Heart left ventricle (tissue), 13 donors: ENCODE data around the gene CPA4.

Experiments
- POLR2A ChIP-seq, 2 donors: fragments of 450-650 bp; IDR thresholded peaks; one replicate each; pipeline ENCODE4 v1.6.1; 2017; ENCODE audit warnings: antibody characterized with exemption in 2 of 2, mild to moderate bottlenecking in 2 of 2, moderate library complexity in 2 of 2
- TF ChIP-seq, protein P1 (sequence below), 12 donors: fragments of 200-600 bp; sonication (generic) in 4 of 12; IDR thresholded peaks; one replicate each; pipeline versions ENCODE4 v1.5.0 to v1.8.0; 2018 to 2022; ENCODE audit warnings: antibody characterized with exemption in 12 of 12, mild to moderate bottlenecking in 5 of 12
- donor health status: ischemic (EF 13 %, LVEDD 7.1; RV severe dilation, severe dysfunction).
- donor health status: DM: no; HTN: yes; CAD: no.
- donor health status: DM: no; HTN: no; CAD: no.
- donor health status: ischemic (EF 25% LVEDD 6.9; RV normal size, moderate dysfunction).
- donor health status: ischemic (EF 25% LVEDD 5.7; RV mildly dilated, moderate dysfunction).
- donor health status: ischemic (EF 35%, LVEDD 5.7; RV mildly dilated, moderate dysfunction).
- donor health status: nonischemic (EF 11% LVEDD 7.7; RV severe dilation, severe dysfunction).
- donor health status: DM: yes; HTN: yes; CAD: no.
- donor health status: PGD.
- donor health status: ischemic (EF 29% LVEDD 5.4; RV normal size, mild dysfunction).
- donor health status: nonischemic (EF 23%, LVEDD 6.1; RV moderate dilation, normal function).

DNA sequence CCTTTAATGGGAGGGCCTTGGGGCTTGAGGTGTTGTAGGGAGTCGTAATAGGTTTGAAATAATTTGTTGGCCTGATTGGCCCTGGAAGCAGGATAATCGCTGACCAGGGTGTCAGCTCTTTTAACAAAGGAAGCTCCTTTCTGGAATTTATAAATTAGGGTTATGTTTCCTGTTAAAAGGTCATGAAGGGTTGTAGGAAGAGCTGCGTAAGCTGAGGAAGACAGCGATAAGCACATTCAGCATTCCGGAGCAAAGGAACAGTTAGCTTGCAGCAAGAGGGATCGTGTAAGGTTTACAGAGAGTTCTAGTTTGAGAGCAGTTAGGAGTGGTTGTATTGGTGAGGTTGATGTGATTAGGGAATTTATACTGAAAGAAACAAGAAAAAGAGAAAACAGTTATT lies 21.3 kb downstream of the CPA4 start:
- TF ChIP-seq, protein P1, sequence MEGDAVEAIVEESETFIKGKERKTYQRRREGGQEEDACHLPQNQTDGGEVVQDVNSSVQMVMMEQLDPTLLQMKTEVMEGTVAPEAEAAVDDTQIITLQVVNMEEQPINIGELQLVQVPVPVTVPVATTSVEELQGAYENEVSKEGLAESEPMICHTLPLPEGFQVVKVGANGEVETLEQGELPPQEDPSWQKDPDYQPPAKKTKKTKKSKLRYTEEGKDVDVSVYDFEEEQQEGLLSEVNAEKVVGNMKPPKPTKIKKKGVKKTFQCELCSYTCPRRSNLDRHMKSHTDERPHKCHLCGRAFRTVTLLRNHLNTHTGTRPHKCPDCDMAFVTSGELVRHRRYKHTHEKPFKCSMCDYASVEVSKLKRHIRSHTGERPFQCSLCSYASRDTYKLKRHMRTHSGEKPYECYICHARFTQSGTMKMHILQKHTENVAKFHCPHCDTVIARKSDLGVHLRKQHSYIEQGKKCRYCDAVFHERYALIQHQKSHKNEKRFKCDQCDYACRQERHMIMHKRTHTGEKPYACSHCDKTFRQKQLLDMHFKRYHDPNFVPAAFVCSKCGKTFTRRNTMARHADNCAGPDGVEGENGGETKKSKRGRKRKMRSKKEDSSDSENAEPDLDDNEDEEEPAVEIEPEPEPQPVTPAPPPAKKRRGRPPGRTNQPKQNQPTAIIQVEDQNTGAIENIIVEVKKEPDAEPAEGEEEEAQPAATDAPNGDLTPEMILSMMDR (IDR thresholded peaks at IDR 0.05), result no peak
- no peak for TF ChIP-seq POLR2A (IDR thresholded peaks at IDR 0.05)
